Fibroblast of villous mesenchyme (primary cell): Measurements from ENCODE around the gene CPNE8. TPM values are rescaled to one million over a fixed set of nuclear protein-coding genes. Genes with fewer than 3 reads are reported as not detected.

Experiments used
- DNase-seq: peaks from one replicate; pipeline ENCODE4 v3.0.0-alpha.2; 2010; ENCODE audit warnings: low read depth
- H3K4me3 ChIP-seq: 2 replicates; pipeline ENCODE4 v1.5.1; 2011; ENCODE audit warnings: low read depth, mild to moderate bottlenecking, low read length
- CTCF ChIP-seq: IDR thresholded peaks from 2 replicates; pipeline ENCODE4 v1.5.1; 2012; ENCODE audit warnings: low read depth, mild to moderate bottlenecking, low read length; ENCODE audit not compliant: insufficient read depth
- total RNA-seq: library from RNA; depleted of rRNA; stranded (reverse); fragments of >200 nt; gene quantifications from 2 replicates; pipeline ENCODE4 v1.2.3, GENCODE V29; 2012

Gene CPNE8
- 12.6 and 21.2 TPM in 2 replicates for total RNA-seq

GRCh38 chr12:38905480-38906351, at the start of gene CPNE8:
CPNE8 (minus strand) TSS chr12:38905591; CDS start chr12:38905534, 57 bp downstream.
- peak; percentile 82 for DNase-seq
- H3K4me3 ChIP-seq = peak within 1 kb of the TSS; percentile 83
- TF ChIP-seq CTCF = no peak

GRCh38 chr12:38954238-38954873, 49.0 kb upstream of the CPNE8 start:
- no peak for TF ChIP-seq CTCF

DNA sequence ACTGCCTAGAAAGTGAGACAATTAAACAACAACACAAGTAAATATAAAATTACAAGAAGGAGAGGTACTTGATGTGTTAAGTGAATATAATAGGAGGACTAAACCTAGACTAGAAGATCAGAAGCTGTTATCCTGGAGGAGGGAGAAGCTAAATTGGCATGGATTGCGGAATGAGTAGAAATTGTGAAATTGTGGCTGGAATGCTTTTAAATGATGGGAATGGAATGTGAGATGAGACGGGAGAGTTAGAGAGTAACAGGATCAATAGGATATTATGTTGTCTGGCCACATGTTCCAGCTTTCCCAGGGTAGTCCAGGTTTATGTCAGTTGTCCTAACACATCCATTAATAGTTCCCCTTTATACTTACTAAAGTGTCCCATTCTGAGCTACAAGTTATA, 44.0 kb upstream of the CPNE8 start:
- no peak for TF ChIP-seq CTCF
- no peak for DNase-seq
- no peak overlapping the region for H3K4me3 ChIP-seq

More at GRCh38 chr12:38954238-38954873, 49.0 kb upstream of the CPNE8 start:
- DNase-seq = no peak
- H3K4me3 ChIP-seq = no peak overlapping the region

DNA sequence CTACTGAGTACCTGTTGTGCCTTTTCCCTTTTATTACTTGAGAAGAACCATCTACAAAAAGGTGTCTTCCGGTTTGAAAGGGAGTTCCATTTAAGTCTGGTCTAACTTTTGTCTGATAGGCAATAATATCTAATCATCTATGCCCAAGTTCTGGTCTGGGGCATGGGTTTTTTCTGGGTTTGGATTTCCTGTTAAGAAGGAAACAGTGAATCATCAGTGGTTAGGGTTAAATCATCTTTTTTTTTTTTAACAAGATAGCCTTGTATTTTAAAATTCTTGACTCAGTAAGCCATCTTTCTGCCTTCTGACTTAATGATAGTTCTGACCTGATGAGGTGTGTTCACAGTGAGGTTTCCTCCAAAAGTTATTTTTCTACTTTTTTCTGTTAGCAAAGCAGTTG, 29.3 kb upstream of the CPNE8 start:
- DNase-seq = no peak
- no peak for TF ChIP-seq CTCF
- H3K4me3 ChIP-seq = no peak overlapping the region

GRCh38 chr12:38934078-38934584, 28.7 kb upstream of the CPNE8 start:
- H3K4me3 ChIP-seq = no peak overlapping the region
- no peak for DNase-seq
- no peak for TF ChIP-seq CTCF

DNA sequence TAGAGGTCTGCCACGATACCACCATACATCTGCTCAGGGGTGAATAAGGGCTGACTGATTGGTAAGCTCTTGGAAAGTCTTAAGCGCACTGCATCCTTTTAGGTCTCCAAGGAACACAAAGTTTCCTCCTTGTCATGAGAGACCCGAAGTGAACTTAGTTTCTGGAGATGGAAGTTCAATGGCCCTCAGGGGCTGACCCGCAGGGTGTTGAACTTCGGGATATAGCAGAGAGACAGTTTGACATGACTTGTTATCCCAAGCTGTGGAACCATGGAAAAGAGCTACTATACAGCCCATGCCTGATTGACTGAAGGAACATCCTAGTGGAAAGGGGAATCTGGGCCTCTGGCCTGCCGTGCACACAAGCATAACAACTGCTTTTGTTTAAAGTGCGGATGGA, 26.9 kb upstream of the CPNE8 start:
- no peak for DNase-seq
- H3K4me3 ChIP-seq = no peak overlapping the region
- no peak for TF ChIP-seq CTCF
